GM19397 (cell line): ENCODE measurements around the gene TPPP.

Source experiments
- ATAC-seq: cut with Tn5 transposase; IDR thresholded peaks from one replicate; pipeline ENCODE4 v1.9.1; 2021; ENCODE audit warnings: mild to moderate bottlenecking, moderate library complexity; ENCODE audit not compliant: unreplicated experiment

The TPPP gene

DNA sequence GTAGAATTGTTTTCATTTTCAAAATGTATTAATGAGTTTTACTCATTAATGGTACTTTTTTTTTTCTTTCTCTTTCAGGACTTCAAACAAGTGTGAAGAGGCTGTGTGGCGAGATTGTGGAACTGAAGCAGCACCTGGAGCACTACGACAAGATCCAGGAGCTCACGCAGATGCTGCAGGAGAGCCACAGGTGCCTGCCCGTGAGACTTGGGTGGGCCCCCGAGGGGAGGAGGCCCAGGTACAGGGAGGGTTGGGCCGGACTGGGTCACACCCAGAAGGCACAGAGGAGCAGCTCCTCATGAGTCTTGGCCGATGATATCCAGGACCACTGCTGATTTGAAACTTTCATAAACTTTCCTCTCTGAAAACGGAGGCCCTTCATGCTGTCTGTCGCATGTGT lies 45.4 kb downstream of the TPPP start:
- no peak for ATAC-seq

DNA sequence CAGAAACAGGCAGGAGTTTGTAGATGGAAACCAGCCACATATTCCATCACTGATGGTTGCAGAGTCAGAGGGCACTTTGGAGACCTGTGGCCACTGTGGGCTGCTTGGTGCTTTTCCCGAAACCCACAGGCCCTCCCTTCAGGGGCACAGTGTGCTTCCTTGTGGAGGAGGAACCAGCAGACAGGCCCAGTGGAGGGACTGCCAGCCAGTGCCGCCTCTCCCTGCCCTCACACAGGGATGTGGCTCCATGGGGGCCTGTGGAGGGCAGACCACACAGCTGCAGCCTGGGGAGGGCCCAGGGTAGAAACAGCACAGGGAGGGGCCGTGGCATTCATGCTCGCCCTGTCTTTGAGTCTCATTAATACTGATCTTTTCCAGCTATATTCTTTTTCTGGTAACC lies 45.8 kb downstream of the TPPP start:
- no peak for ATAC-seq

DNA sequence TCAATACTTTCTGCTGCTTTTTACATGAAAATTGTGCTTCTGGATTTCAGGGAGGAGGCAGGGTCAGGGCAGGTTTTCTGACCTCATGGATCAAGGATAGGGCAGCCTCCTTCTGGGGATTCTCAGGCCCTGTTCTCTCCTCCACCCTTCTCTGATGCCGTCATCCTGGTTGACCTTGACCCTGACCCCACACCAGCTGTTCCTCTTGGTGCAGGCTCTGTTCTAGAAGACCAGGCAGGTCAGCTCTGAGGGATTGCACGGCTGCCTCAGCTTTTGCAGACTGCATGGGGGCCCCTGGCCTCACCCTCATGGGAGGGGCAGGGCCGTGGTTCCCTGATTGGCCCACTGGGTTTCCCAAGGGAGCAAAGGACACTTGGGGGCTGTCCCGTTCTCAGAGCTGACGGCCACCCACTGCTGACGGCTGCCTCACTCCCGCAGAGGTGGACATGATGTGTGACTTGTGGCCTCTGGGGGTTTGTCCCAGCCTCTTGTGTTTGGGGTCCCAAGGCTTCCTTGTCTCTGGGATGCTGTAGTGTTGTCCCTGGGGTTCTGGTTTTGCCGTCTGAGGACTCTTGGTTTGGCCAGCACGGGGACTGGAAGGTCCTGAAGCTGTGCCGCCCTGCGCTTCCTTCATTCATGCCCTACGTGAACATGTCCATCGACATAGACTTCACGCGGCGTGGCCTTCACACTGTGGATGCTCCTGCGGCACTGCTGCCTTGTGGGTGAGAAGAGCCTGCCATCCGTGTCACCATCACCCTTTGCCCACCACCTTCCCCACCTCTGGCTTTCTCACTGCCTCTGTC lies 46.6 kb downstream of the TPPP start:
- no peak for ATAC-seq

DNA sequence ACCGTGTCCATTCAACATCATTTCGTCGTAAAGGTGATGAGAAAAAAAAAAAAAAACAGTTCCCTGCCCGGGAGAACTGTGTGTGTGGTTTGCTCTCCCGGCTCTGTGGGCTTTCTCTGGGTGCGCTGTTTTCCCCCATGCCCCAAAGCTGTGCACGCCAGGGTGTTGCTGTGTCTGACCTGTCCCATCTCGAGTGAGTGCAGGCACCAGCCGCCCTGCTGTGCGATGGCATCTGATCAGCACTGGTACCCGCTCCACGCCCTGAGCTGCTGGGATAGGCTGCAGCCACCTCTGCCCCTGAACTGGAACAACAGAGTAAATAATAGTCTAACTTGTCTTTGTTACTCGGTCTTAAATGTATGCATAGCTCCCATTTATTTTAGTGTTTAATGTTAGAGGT lies 47.7 kb downstream of the TPPP start:
- no peak for ATAC-seq

DNA sequence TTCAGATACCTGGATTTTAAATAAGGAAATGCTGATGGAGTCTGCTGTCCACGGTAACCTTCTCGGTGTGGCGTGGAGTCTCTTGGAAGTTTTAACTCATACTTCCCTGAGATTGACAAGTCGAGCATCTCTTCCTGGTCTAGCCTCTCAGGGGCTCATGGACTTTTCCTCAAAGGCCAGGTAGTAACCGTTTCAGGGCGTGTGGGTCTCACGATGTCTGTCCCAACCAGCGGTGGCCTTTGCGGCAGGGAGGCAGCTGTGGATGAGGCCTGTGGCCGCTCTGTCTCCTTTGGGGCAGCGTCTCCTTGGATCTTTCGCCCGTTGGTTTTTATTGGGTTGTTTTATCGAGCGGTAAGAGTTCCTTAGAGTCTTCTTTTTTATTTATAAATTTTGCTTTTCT lies 48.2 kb downstream of the TPPP start:
- no peak for ATAC-seq

DNA sequence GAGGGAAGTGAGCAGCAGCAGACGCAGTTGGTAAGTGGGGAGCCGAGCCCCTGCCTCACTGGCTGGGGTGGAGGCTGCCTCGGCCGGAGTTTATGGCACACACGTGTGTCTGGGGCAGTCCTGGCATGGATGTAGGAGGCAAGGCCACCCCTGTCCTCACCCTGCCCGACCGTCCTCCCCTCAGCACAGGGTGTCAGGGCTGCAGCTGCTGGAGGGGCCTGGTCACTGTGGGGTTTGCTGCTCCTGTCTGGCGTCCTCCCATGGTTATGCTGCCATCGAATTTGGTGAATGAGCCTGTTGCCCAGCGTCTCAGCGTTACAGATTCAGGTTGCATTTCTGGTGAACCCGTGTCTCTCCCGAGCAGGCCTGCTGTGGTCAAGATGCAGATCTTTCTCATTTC lies 48.6 kb downstream of the TPPP start:
- no peak for ATAC-seq

DNA sequence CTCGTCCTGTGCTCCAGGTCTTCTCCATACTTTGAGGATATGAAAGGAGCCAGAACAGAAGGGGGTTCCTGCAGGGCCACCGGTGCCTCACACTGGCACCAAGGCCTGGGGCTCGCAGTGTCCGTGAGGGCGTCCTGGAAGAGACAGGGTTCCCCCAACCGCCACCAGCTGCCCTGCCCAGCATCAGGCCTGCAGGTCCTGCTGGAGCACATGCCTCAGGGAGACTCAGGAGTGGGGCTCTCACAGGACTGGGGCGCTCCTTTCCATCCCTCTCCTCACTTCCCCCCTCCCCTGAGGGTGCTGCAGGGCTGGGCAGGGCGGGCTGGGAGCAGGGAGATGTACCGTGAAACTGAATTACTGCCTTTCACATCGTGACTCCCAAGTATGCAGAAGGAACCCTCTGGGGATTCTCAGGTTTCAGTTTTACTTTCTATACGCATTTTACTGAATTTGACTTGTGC lies 49.3 kb downstream of the TPPP start:
- ATAC-seq, result peak; percentile 56

DNA sequence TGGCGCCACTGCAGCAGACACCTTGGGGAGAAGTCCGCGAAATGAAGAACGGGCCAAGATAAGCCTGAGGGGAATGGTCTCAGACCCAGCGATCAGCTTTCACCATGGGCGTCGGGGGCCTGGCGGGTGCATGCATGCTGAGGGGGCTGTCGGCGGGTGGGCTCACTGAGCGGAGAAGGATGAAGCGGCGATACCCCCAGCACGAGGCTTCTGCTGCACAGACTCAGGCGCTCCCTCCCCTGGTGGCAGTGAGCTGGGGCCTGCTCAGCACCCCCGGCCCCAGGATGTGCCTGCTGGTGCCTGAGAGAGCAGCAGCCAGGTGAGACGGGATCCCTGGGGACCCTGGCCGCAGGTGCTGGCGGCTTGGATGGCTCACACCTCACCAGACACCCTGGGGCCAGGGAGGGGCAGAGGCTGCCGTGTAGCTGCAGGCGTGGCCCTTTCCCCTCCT lies 49.8 kb downstream of the TPPP start:
- ATAC-seq, result peak; percentile 14

DNA sequence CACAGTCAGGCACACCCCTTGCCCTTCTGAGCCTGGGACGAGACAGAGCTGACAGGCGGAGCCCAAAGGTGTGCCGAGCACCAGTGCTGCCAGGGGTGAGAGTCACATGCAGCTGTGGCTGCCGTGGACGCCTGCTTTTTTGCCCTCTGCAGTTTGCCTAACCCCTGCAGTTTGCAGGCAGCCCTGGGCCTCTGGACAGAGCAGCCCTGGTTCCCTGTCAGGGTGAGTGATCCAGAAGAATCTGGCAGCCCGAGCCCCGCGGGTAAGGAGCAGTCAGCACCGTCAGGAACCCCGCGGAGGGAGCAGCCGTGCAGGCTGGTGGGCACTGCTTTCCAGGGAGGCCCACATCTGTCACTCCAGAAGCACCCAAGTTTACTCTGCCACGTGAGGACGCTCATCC lies 50.7 kb downstream of the TPPP start:
- no peak for ATAC-seq

DNA sequence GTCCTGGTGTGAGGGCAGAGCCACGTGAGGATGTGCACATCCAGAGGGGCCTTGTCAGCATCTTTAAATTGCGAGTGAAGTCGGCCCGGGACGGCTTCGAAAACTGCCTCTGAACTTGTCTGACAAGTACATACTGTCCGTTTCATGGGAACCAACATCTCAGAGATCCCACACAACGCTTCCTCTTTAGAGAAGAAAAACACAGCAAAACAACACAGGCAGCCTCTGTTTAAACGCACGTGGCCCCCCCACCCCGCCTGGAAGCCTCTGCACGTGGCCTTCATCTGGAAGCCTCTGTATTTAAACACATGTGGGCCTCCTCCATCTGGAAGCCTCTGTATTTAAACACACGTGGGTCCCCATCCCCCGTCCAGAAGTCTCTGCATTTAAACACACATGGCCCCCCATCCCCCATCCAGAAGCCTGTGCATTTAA lies 51.8 kb downstream of the TPPP start:
- no peak for ATAC-seq

DNA sequence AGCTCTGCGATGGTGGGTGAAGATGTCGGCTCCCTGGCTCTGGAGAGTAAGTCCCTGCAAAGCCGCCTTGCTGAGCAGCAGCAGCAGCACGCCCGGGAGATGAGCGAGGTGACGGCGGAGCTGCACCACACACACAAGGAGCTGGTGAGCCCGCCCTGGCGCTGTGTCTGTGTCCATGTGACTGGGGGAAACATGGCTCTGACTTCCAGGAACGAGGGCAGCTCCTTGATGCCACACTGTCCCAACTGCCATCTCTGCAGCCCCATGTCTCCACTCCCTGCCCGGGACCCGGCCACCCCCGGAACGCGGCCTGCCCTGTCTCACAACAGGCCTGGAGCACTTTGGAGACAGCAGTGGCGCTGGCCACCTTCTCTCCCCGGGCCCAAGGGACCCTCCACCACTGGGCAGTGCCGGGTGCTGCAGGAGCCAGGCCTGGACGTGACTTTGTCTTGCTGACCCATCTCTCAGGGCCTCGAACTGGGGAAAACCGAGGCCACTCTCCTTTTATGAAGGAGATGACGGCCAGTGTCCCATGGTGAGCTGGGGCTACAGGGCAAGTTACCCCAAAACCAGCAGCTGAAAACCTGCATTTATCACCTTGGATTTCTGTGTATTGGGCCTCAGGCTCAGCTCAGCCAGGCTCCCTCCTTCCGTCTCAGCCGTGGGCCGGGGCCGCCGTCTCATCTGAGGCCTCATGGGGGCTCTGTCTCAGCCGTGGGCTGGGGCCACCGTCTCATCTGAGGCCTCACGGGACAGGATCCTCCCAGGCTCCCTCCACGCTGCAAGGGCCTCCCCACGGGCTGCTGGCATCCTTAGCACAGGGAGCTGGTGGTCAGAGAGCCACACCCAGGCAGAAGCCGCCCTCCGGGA lies 52.5 kb downstream of the TPPP start:
- no peak for ATAC-seq

DNA sequence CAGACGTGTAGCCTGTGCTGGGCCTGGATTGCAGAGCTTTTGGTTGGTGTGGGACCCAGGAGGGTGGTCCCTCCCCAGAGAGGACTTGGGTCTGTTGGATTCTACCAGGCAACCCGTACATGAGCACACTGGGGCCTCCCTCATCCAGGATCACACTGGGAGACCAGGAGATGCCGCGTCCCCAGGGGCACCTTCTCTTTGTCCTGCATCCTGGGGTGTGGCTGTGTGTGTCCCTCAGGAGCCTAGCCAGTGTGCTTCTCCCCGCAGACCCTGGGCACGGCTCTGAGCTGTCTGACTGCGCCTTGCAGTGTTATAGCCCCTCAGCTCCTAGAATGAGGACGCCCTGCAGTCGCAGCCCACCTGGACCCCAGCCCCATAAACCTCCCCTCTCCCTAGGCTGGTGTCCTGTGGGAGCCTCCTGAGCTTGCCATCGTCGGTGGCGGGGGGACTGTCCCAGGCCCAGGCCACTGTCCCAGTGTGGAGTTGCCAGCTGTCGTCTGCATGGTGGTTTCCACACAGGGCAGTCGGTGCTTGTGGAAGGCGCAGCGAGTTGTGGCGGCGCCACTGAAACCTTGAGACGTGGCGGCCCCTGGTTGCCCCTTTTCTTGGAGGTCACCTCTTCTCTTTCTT lies 53.5 kb downstream of the TPPP start:
- ATAC-seq, result no peak

DNA sequence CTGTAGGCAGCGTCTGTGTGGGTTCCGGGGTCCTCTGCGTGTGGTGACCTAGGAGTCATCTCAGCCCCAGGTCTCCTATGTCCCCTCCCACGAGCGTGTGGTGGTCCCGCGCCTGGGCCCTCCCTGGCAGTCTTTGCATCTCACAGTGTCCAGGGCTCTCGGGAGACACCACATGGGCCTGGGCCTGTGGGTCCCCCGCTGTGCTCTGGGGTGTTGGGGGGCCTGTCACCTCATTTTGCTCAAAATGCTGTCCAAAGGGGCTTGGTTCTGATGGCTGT lies 54.0 kb downstream of the TPPP start:
- ATAC-seq, result no peak

DNA sequence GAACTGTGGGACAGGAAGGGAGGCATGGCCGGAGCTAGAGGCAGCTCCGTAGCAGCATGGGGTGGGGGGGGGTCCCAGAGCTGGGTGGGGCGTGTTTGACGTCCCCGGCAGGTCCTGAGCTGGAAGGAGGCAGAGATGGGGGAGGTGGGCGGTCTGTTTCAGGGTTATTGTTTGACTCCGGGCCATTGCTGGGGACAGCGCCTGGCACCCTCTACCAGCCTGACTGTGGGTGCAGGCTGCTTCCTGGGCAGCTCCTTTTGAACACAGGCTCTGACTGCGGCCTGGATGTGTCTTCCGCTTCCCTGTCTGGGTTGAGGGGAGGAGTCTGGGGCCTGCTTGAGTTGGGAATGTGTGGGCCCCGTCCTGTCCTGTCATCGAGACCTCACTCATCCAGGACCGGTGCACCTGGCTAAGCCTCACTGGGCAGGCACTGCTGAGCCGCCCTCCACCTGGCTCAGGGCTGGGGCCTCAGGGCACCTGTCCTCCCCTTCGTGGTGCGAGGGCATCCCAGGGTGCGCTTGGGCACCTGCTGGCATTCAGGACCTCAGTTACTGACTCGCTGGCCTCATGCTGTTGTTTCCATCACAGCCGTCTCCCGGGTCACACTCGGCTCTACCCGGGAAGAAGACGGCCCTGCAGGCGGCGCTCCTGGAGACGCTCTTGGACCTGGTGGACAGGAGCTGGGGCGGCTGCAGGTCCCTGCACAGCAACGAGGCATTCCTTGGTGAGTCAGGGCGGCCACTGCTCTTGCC lies 54.5 kb downstream of the TPPP start:
- ATAC-seq, result no peak

DNA sequence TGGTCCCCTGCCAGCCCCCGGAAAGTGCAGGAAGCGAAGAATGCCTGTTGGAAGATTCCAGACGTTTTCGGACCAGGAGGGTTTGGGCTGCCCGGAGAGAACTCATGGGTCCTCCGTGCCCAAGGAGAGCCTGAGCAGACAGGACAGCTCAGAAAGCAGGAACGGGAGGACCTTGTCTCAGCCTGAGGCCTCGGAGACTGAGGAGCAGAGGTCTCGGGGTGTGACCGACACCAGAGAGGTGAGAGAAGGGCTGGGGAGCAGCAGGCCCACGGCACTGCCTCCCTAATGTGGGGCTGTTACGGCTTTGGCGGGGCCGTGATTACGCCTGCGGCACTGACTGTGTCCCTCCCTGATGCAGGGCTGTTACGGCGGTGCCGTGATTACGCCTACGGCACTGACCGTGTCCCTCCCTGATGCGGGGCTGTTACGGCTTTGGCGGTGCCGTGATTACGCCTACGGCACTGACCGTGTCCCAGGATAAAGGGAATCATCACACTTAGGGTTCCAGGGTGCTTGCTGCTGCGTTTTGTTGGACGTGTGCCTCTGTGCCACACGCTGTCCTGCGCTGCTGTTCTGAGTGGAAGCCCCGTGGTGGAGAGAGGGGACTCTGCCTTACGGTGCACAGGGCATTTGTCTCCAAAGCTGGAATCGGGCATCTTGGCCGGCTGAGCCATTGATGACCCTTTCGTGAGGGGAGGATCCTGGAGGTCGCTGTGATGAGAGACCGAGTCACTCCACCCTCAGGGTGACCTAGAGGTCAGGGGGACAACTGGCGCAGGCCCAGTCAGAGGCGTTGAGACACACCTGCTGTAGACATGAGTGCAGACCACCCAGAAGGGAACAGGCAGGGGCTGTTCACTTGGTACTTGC lies 55.3 kb downstream of the TPPP start:
- no peak for ATAC-seq

DNA sequence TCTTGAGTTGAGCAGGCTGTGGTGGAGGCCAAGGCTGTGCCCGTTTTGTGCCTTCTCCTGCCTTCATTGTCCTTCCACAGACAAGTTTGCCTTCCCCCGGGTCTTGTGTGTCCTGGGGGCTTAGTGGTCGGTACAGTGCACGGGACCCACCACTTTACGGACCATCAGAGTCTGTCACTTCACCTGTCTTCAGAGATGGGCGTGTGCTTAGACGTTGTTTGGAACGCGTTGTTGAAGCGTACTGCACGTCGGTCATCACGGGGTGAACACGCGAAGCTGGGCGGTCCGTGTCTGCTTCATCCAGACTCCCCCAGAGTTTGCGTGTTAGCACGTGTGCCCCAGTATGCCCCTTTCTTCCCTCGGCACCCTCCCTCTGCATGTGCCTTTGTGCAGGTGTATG lies 56.2 kb downstream of the TPPP start:
- no peak for ATAC-seq

DNA sequence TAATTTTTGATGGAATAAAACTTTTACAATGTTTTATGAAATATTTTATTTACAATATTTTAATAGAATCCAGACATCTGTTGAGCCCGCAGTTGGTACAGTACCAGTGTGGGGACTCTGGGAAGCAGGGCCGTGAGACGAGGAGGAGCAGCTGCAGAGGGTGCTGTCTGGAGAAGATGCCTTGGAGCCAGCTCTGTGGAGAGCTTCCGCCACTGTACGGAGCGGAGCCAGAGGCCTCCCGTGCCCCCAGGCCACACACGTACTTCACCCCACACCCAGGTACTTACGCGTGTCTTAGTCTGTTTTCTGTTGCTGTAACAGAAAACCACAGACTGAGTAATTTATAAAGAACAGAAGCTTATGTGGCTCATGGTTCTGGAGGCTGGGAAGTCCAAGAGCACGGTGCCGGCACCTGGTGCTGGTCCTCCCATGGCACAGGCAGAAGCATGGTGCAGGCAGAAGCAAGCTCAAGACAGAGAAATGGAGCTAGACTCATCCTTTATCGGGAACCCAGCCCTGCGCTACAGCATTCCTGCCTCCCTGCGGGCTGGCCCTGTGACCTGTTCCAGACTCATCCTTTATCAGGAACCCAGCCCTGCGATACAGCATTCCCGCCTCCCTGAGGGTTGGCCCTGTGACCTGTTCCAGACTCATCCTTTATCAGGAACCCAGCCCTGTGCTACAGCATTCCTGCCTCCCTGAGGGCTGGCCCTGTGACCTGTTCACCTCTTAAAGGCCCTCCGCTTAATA lies 57.7 kb downstream of the TPPP start:
- no peak for ATAC-seq

DNA sequence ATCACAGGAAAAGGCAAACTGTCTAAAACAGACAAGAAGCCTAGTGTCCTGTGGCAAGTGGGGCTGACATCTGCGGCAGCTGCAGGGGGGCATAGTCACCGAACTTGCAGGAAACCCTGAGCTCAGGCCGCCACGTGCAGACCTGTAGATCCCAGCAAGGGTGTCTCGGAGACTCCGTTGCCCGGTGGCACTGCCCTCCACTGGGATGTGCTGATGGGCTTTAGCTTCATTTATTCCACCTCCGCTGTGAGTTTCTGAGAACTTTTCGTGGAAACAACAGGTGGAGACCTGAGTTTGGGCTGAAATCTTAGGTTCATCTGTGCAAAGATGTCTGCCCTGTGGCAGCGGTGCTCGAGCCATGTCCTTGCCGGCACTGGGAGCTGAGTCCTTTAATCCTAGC lies 59.0 kb downstream of the TPPP start:
- ATAC-seq, result no peak

DNA sequence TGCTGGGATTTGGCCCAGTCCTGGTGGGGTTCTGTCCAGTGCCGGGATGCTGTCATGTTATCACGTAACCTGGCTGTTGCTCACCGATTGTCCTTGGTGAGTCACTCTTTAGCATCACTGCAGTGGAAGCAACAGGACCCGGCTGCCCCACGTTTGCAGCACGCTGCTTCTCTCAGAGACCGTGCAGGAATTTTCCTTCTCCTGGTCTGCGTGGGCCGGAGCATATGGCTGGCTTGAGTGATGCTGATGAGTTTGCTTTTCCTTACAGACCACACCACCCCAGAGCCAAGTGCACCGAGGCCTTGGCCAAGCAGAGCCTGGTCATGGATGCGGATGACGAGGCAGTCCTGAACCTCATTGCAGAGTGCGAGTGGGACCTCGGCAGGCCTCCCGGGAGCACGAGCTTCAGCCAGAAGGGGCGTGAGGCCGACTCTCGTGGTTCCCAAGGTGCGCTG lies 59.6 kb downstream of the TPPP start:
- no peak for ATAC-seq
